HG02623 (cell line): ENCODE data around the gene ITFG1.
"Not testable (repeated sequence)": the region's sequence is repeated elsewhere in the genome, so short reads cannot be mapped to it uniquely, and the experiment has no call there.

Experiments used
- ATAC-seq: cut with Tn5 transposase; IDR thresholded peaks from one replicate; pipeline ENCODE4 v1.9.1; 2021; ENCODE audit warnings: moderate library complexity; ENCODE audit not compliant: unreplicated experiment

The ITFG1 gene

GRCh38 chr16:47424846-47425245 is 36.0 kb downstream of the ITFG1 start:
- no peak for ATAC-seq

- no peak for ATAC-seq
Observed at GRCh38 chr16:47416869-47417268, 44.0 kb downstream of the ITFG1 start.

- no peak for ATAC-seq
Observed at GRCh38 chr16:47413041-47413440, 47.8 kb downstream of the ITFG1 start.

GRCh38 chr16:47408491-47408890 is 52.4 kb downstream of the ITFG1 start:
- no peak for ATAC-seq

- no peak for ATAC-seq
Observed at GRCh38 chr16:47395733-47396498, 64.9 kb downstream of the ITFG1 start.

DNA sequence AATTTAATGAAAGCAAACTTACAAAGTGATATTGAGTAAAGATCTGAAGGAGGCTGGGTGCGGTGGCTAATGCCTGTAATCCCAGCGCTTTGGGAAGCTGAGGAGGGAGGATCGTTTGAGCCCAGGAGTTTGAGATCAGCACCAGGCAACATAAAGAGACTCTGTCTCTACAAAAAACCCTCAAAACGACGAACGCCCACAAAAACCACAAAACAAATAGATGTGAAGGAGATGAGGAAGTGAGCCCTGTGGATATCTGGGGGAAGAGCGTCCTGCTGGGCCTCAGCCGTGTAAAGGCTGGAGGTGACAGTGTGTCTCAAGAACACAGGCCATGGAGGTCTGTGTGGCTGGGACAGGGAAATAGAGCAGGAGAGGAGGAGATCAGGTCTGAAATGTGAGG is 68.8 kb downstream of the ITFG1 start:
- peak; percentile 94 for ATAC-seq

- ATAC-seq, result no peak
Observed at GRCh38 chr16:47388705-47389104, 72.2 kb downstream of the ITFG1 start.

DNA sequence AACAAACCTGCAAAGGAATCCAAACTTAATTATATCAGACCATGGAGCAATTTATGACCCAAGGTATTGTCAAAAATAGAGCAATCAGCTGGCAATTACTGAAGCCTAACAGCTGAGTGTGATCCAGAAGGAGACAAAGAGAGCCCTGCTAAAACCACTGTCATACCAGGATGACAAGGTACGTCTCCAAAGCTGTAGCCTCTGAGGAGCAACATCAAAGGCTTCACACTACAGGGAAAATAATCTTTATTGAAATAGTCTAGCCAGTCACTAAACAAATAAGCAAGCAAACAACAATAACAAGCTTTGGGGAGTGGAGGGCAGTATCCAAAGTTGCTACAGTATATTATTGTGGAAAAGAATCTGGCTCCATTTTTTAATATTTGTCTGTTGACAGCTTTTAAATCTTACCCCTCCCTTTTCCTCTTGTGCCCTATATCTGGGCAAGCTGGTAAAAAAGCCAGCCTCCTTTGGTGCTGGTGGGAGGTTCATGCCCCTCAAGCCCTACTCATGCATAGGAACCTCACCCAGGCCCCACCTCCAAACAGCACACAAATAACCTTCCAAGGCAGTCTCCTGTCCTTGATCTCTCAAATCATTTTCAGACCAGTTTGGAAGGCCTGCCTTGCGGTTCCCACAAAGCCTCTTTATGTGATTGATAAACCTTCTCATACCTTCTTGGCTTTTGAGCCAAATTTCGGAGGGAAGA is 73.7 kb downstream of the ITFG1 start:
- ATAC-seq, result no peak

DNA sequence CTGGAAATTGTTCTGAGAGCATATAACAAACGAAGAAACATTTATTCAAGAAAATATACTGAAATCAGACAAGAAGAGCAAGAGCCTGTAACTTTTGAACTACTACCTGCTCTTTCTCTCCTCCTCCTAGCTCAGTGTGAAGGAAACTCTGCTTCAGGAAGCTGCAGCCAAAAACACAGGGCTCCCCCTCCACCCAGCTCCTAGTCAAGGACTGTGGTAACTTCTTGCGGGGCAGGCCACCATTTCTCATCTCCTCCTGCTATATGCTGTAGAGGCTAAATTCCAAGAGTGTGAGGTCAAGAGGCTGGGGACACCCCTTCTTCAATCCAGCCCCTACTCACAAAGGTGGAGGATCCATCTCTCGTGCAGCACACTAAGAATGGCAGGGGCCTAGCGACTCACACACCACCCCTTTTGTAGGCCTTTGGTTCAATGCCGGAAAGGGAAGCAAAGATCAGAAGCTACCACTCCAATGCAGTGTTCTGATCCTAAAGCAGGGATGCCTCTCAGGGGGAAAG is 74.6 kb downstream of the ITFG1 start:
- ATAC-seq, result no peak

GRCh38 chr16:47382362-47382761 is 78.5 kb downstream of the ITFG1 start:
- ATAC-seq, result no peak

- ATAC-seq, result no peak
Observed at GRCh38 chr16:47377154-47377553, 83.7 kb downstream of the ITFG1 start.

DNA sequence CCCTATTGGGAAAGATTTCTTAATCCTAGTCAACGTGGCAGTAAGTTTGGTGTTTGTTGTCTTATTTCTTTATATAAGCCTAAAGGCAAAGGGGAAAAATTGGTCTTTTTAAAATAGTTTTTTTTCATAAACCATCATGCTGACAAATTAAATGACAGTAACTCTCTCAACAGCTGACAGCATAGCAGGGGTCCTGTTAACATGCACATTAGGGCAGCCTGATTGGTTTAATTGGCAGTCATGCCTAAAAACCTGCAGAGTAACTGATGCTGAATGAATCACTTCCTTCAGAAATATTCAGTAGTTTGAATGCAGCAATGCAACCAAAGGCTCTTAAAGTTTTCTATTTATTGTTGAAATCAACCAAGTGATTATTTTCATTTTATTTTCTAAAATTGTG is 85.4 kb downstream of the ITFG1 start:
- ATAC-seq, result no peak

- no peak for ATAC-seq
Observed at GRCh38 chr16:47374629-47375028, 86.2 kb downstream of the ITFG1 start.

GRCh38 chr16:47371271-47372014 is 89.4 kb downstream of the ITFG1 start:
- no peak for ATAC-seq

GRCh38 chr16:47370536-47370935 is 90.3 kb downstream of the ITFG1 start:
- ATAC-seq, result no peak

DNA sequence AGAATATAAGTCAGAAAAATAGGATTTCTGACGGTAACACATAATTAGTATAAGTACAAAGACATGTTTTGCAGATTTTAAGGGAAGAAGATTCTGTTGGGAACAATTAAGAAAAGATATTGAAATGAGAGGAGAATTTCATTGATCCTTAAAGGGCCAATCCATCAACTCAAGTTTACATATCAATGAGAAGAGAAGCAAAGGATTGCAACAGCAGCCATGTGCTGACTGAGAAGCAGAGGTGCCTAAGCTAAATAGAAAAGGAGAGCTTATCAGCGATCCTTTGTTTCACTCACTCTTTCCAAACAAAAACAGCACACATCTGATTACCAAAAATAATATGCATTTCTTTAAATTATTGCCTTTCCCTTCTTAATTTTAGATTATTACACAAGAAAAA is 94.6 kb downstream of the ITFG1 start:
- no peak for ATAC-seq

GRCh38 chr16:47363761-47364160 is 97.1 kb downstream of the ITFG1 start:
- ATAC-seq, result no peak

DNA sequence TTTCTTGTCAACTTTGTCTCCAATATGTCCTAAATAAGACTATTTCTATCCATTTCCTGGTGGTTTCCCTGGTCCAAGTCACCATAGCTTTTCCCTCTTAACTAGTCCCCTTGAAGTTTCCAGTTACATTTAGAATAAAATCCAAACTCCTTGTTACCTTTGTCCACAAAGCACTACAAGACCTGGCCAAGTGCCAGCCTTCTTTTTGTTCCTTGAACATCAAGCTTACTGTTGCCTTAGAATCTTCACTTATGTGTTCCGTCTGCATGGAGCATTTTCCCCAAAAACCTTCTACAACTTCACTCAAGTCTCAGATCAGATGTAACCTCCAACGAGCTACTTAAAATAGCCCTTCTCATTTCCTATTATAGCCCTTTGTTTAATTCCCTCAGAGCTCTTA is 101.4 kb downstream of the ITFG1 start:
- ATAC-seq, result no peak

GRCh38 chr16:47358816-47359215 is 102.0 kb downstream of the ITFG1 start:
- ATAC-seq, result no peak

- ATAC-seq, result not testable (repeated sequence)
Observed at GRCh38 chr16:47349029-47349428, 111.8 kb downstream of the ITFG1 start.

GRCh38 chr16:47347021-47347696 is 113.7 kb downstream of the ITFG1 start:
- not testable (repeated sequence) for ATAC-seq
